GM10266 (cell line): ENCODE results near the gene TSTD2.

Experiments used
- DNase-seq: peaks from one replicate; pipeline ENCODE4 v3.0.0; 2012; ENCODE audit errors: extremely low spot score
- TF ChIP-seq, protein P1 (sequence below): IDR thresholded peaks from 2 replicates; pipeline ENCODE4 v1.5.1; 2012; ENCODE audit warnings: mild to moderate bottlenecking, low read depth; ENCODE audit not compliant: control insufficient read depth, insufficient read depth; ENCODE audit errors: missing control alignments

TSTD2 gene

DNA sequence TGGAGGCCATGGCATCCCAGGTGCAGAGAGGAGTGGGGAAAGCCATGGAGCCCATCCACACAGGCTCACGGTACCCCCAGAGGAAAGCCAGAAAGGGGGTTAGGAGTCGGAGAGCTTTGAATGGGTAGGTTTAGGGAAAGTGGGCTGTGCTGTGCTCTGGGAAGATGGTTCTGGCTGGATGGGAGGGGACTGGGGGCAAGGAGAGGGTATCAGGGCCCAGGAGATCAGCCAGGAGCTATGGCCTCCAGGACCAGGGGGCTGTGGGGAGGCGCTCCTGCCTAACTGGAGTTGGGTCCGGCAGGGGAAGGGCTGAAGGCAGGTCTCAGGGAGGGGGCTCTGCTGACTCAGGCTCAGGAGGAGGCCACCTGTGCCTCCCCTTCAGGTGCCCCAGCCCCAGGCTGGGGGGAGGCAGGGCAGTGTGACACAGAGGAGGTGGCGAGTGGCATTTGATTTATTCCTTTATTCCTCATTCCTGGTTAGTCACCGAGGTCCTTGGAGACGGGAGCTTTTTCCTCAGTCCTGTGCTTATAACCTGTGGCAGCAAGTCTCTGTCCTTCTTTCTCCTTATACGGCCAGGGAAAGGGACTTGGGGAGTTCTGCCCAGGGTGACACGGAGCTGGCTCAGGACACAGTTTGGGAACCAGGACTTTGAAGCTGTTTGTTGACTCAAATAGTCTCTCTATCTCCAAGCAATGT, 60.8 kb downstream of the TSTD2 start:
- TF ChIP-seq, protein P1, sequence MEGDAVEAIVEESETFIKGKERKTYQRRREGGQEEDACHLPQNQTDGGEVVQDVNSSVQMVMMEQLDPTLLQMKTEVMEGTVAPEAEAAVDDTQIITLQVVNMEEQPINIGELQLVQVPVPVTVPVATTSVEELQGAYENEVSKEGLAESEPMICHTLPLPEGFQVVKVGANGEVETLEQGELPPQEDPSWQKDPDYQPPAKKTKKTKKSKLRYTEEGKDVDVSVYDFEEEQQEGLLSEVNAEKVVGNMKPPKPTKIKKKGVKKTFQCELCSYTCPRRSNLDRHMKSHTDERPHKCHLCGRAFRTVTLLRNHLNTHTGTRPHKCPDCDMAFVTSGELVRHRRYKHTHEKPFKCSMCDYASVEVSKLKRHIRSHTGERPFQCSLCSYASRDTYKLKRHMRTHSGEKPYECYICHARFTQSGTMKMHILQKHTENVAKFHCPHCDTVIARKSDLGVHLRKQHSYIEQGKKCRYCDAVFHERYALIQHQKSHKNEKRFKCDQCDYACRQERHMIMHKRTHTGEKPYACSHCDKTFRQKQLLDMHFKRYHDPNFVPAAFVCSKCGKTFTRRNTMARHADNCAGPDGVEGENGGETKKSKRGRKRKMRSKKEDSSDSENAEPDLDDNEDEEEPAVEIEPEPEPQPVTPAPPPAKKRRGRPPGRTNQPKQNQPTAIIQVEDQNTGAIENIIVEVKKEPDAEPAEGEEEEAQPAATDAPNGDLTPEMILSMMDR = no peak
- DNase-seq = no peak

DNA sequence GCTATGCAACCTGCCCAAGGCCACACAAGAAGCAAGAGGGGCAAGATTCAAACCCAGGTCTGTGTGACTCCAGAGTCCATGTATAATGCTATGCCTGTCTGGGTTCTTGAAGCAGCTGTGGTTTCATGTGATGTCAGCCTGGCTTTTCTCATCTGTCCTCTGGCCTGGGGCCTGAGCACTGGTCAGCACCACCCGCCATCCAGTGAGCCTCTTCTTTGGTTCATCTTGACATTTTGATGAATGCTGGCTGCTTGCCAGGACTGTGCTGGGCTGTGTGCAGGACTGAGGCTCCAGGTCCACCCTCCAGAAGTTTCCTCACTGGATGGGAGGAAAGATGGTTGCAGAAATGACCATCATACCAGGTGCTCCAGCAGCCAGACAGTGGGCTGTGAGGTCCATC, 61.5 kb downstream of the TSTD2 start:
- no peak for DNase-seq
- TF ChIP-seq, protein P1 = no peak

DNA sequence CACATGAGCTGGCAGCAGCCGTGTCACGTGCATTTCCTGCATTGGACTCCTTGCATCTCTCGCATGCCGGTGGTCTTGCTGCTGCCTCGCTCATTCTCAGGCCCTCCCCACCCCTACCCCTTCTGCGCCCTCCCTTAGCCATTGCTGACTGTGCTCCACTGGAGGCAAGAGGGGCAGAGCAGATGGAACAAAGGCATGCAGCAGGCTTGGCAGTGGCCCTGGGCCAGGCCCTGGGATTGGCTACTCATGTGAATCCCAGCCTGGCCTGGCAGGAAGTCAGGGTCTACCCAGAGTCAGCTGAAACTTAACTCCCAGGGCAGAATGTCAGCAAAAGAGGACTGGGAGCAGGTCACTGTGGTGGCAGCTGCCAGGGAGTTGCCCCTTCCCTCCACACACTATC, 62.3 kb downstream of the TSTD2 start:
- no peak for DNase-seq
- TF ChIP-seq, protein P1 = no peak

DNA sequence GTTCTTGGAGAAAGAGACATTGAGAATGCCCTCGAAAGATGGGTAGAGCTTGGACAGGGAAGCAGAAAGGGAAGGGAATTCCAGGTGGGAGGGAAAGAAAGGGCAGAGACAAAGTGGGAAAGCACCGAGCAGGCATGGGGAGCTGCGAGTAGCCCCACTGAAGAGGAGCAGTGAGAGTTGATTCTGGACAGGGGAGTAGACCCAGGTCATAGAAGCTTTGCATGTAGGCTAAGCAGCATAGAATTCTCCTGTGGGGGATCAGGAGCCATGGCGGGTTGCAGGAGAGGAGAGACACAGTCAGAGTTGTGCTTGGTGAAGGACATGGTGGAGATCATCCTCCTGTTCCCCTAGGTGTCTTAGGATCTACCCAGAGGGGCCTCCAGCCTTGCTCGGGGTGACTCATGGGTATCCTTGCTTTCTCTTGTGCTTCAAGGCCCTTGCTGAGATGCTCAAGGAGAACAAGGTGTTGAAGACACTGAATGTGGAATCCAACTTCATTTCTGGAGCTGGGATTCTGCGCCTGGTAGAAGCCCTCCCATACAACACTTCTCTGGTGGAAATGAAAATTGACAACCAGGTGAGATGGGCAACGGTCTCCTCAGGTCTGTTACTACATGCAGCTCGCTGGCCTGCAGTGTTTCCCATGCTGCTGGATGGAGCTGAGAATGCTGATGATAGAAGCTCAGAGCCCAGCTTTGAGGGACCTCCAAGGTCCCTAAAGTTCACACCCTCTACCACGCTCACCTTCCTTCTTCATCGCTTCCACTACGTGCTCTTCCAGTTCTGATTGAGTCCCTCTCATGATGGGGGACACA, 64.5 kb downstream of the TSTD2 start:
- TF ChIP-seq, protein P1 = no peak
- DNase-seq = no peak

DNA sequence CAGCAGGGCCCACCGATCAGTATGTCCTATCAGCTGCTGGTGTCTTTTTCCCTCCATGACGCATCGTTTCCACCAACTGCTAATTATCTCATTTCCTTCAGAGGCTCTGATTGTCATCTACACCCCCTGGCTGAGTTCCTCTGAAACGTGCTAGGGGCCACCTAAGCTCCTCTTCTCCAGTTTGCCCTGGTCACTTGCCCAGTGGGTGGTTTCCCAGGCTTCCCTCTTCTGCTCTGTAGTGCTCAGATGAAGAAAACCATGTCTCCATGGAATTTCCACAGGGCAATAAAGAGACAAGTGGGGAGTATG, 65.3 kb downstream of the TSTD2 start:
- TF ChIP-seq, protein P1 = no peak
- no peak for DNase-seq

DNA sequence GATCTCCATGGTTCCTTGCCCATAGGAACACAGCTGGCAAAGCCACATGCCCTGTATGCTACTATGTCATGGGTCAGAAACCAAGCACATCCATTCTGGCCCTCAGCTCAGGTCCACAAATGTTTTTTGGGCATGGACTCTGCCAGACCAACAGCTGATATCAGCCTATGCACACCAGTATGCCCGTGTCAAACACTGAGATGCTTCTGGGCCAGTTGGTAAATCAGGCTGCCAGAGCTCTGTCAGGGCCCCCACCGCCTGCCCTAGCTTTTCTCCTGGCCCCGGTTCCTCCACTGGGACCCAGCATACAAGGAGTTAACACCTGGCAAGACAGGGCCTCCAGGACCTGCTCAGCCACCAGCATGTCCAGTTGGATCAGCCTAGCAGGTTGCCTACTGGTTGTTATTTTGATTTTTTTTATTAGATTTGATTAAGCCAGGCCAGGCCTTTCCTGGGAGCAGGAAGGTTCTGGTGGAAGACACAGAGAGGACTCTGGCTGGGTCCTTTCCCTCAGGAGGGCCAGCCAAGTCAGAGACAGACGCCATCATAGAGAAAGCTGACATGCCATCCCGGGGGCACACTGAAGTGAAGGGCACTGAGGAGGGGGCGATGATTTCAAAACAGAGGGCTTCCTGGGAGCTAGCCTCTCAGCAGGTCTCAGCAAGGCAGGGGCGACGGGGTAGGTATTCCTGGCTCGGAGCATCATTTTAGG, 65.8 kb downstream of the TSTD2 start:
- DNase-seq = no peak
- TF ChIP-seq, protein P1 = no peak
